HG02588 (cell line): Measurements from ENCODE around the gene TLK2.

Experiments used
- ATAC-seq: cut with Tn5 transposase; IDR thresholded peaks from one replicate; pipeline ENCODE4 v1.9.1; 2021; ENCODE audit warnings: mild to moderate bottlenecking, moderate library complexity; ENCODE audit not compliant: unreplicated experiment

TLK2 gene

GRCh38 chr17:62652251-62653001 is 173.8 kb downstream of the TLK2 start:
- ATAC-seq = no peak

- ATAC-seq = peak; percentile 83
Observed at GRCh38 chr17:62653002-62653825, 174.6 kb downstream of the TLK2 start.

GRCh38 chr17:62653826-62654761 is 175.5 kb downstream of the TLK2 start:
- no peak for ATAC-seq

- no peak for ATAC-seq
Observed at GRCh38 chr17:62655656-62656055, 177.0 kb downstream of the TLK2 start.

- no peak for ATAC-seq
Observed at GRCh38 chr17:62656446-62656845, 177.8 kb downstream of the TLK2 start.

- no peak for ATAC-seq
Observed at GRCh38 chr17:62657145-62657665, 178.6 kb downstream of the TLK2 start.

GRCh38 chr17:62657690-62658089 is 179.1 kb downstream of the TLK2 start:
- ATAC-seq = no peak

- no peak for ATAC-seq
Observed at GRCh38 chr17:62658136-62658920, 179.7 kb downstream of the TLK2 start.

- no peak for ATAC-seq
Observed at GRCh38 chr17:62660629-62661118, 182.0 kb downstream of the TLK2 start.

GRCh38 chr17:62661337-62661736 is 182.7 kb downstream of the TLK2 start:
- ATAC-seq = no peak

GRCh38 chr17:62662855-62663254 is 184.2 kb downstream of the TLK2 start:
- no peak for ATAC-seq
